Transverse colon (tissue), 4 donors: Measurements from ENCODE around the gene SEPTIN14. TPM values are rescaled to one million over a fixed set of nuclear protein-coding genes. Genes with fewer than 3 reads are reported as not detected.
"Not testable (repeated sequence)": the region's sequence is repeated elsewhere in the genome, so short reads cannot be mapped to it uniquely, and the experiment has no call there.

ENCODE experiments used
- DNase-seq: peaks from one replicate; pipeline ENCODE4 v3.0.0-alpha.2; 2019
- H3K27ac ChIP-seq, 4 donors: fragments of 200-600 bp; sonication (generic); 2 replicates each; pipeline ENCODE4 v1.5.1; 2016 to 2018; ENCODE audit warnings: inconsistent platforms in 4 of 4
- H3K27me3 ChIP-seq: fragments of 200-600 bp; sonication (generic); 2 replicates; pipeline ENCODE4 v1.5.1; 2017; ENCODE audit warnings: inconsistent platforms
- H3K36me3 ChIP-seq, 4 donors: fragments of 200-600 bp; sonication (generic); 2 replicates each; pipeline ENCODE4 v1.5.1; 2017 to 2019; ENCODE audit warnings: inconsistent platforms in 4 of 4
- H3K4me1 ChIP-seq, 4 donors: fragments of 200-600 bp; sonication (generic); 2 replicates each; pipeline ENCODE4 v1.5.1; 2017 to 2020; ENCODE audit warnings: inconsistent platforms in 4 of 4
- H3K4me3 ChIP-seq, 4 donors: fragments of 200-600 bp; sonication (generic); 1 replicate in 1 of 4; 2 replicates in 3 of 4; pipeline versions ENCODE4 v1.5.1 to v1.6.1; 2017 to 2019; ENCODE audit warnings: inconsistent platforms in 4 of 4
- H3K9me3 ChIP-seq, 2 donors: fragments of 200-600 bp; sonication (generic); 2 replicates each; pipeline ENCODE4 v1.5.1; 2017 to 2019; ENCODE audit warnings: inconsistent platforms in 2 of 2
- CTCF ChIP-seq, 5 experiments: fragments of 200-600 bp in 3 of 5; fragments of 450-650 bp in 2 of 5; sonication (generic) in 3 of 5; IDR thresholded peaks; 1 replicate in 2 of 5; 2 replicates in 3 of 5; pipeline ENCODE4 v1.5.1; 2016 to 2017; ENCODE audit warnings: antibody characterized with exemption in 5 of 5, inconsistent platforms in 3 of 5, mild to moderate bottlenecking in 2 of 5, moderate library complexity in 1 of 5
- EP300 ChIP-seq: sonication (generic); formaldehyde crosslinking; IDR thresholded peaks from one replicate; pipeline ENCODE4 v1.6.1; 2017; ENCODE audit warnings: antibody characterized with exemption, low read depth
- POLR2A ChIP-seq: fragments of 450-650 bp; IDR thresholded peaks from one replicate; pipeline ENCODE4 v1.6.1; 2016; ENCODE audit warnings: antibody characterized with exemption, mild to moderate bottlenecking, moderate library complexity
- POLR2AphosphoS5 ChIP-seq, 3 donors: sonication (generic); formaldehyde crosslinking; IDR thresholded peaks; one replicate each; pipeline ENCODE4 v1.6.1; 2016; ENCODE audit warnings: antibody characterized with exemption in 3 of 3
- WGBS, 2 donors: methylation state at CpG; one replicate each; pipeline ENCODE4 v1.1.5; 2018; ENCODE audit warnings: low coverage in 1 of 2; 5-methylcytosine and 5-hydroxymethylcytosine counted together
- in situ Hi-C, 4 donors: fragments of 200-750 bp; cut with MboI; loops; one replicate each; pipeline versions ENCODE4 v1.15.0 to v1.15.1; 2017; ENCODE audit warnings: low sequenced_read_pairs in 3 of 4, low pct_ligation_motif_present in 1 of 4, low pct_unique_long_range_greater_than_20kb in 1 of 4
- intact Hi-C: fragments of 100-400 bp; cut with DNase I; formaldehyde crosslinking; loops from one replicate; pipeline ENCODE4 v1.15.1; 2023; ENCODE audit warnings: low total_unique reads
- total RNA-seq, 4 donors: library from RNA; depleted of rRNA; stranded (reverse); fragments of >200 nt; gene quantifications; one replicate each; pipeline ENCODE4 v1.1.0, GENCODE V29; 2016

SEPTIN14 gene
- total RNA-seq = not detected

- H3K36me3 ChIP-seq = not testable (repeated sequence)
Observed at GRCh38 chr7:55862652-55863051, at the start of gene SEPTIN14. Gene SEPTIN14 (minus strand): TSS chr7:55862752. CDS start chr7:55861996, 756 bp downstream.

GRCh38 chr7:55903985-55904759, 41.6 kb upstream of the SEPTIN14 start:
- Histone ChIP-seq H3K27me3 (no peaks in the 10 kb centered on the region), H3K9me3 (no peaks in the 10 kb centered on the region), H3K36me3 (peaks cover 0 to 9% (median 0%) of the 10 kb centered on the region in 4 donors), H3K4me3 (no peak overlapping the region), H3K4me1 (no peaks in the 10 kb centered on the region), H3K27ac (no peak overlapping the region)
- TF ChIP-seq POLR2AphosphoS5 (IDR thresholded peaks at IDR 0.05) (no peak), CTCF (IDR thresholded peaks at IDR 0.05) (no peak), POLR2A (no peak), EP300 (no peak)
- WGBS, 2 donors = 72 to 81% methylated on average over 6 to 8 of the region's 8 CpGs
- DNase-seq = no peak
- intact Hi-C loops (no loop called here), in situ Hi-C loops (no loop called here)

More at GRCh38 chr7:55862652-55863051, at the start of gene SEPTIN14:
- DNase-seq, intact Hi-C loops, H3K27me3 ChIP-seq, H3K4me1 ChIP-seq, H3K9me3 ChIP-seq, H3K4me3 ChIP-seq, in situ Hi-C loops, H3K27ac ChIP-seq: not testable (repeated sequence)
- WGBS, 2 donors = 80 to 84% methylated on average over 1 to 2 of the region's 2 CpGs

GRCh38 chr7:55901059-55901458, 38.5 kb upstream of the SEPTIN14 start:
- H3K9me3 ChIP-seq, H3K36me3 ChIP-seq, H3K27ac ChIP-seq, DNase-seq, intact Hi-C loops, in situ Hi-C loops, H3K4me1 ChIP-seq, H3K27me3 ChIP-seq, H3K4me3 ChIP-seq: not testable (repeated sequence)
- 93 to 97% methylated on average over 1 of the region's 1 CpG for WGBS, 2 donors

GRCh38 chr7:55898287-55898686, 35.7 kb upstream of the SEPTIN14 start:
- Histone ChIP-seq H3K4me3 (no peak overlapping the region), H3K9me3 (no peaks in the 10 kb centered on the region), H3K27me3 (no peaks in the 10 kb centered on the region), H3K27ac (no peak overlapping the region), H3K4me1 (no peaks in the 10 kb centered on the region), H3K36me3 (no peaks in the 10 kb centered on the region)
- in situ Hi-C loops = no loop called here
- WGBS, 2 donors = 83 to 86% methylated on average over 4 of the region's 4 CpGs
- no peak for TF ChIP-seq EP300
- TF ChIP-seq POLR2A = no peak
- TF ChIP-seq POLR2AphosphoS5 (IDR thresholded peaks at IDR 0.05) = no peak
- no peak for TF ChIP-seq CTCF (IDR thresholded peaks at IDR 0.05)
- DNase-seq = no peak
- intact Hi-C loops = no loop called here

GRCh38 chr7:55895021-55895420, 32.5 kb upstream of the SEPTIN14 start:
- WGBS, 2 donors = 97 to 98% methylated on average over 4 of the region's 4 CpGs
- in situ Hi-C loops = no loop called here
- H3K4me3 ChIP-seq = no peak overlapping the region
- intact Hi-C loops = no loop called here
- no peak for TF ChIP-seq EP300
- TF ChIP-seq POLR2AphosphoS5 (IDR thresholded peaks at IDR 0.05) = no peak
- TF ChIP-seq CTCF (IDR thresholded peaks at IDR 0.05) = no peak
- no peak for TF ChIP-seq POLR2A
- no peaks in the 10 kb centered on the region for H3K9me3 ChIP-seq
- no peaks in the 10 kb centered on the region for H3K27me3 ChIP-seq
- no peaks in the 10 kb centered on the region for H3K4me1 ChIP-seq
- DNase-seq = no peak
- H3K36me3 ChIP-seq = no peaks in the 10 kb centered on the region
- no peak overlapping the region for H3K27ac ChIP-seq
